Heart left ventricle (tissue), 16 donors: ENCODE data around the gene EXOSC10. TPM values are rescaled to one million over a fixed set of nuclear protein-coding genes. Genes with fewer than 3 reads are reported as not detected.
"Not testable (repeated sequence)": the region's sequence is repeated elsewhere in the genome, so short reads cannot be mapped to it uniquely, and the experiment has no call there.

Experiments
- ATAC-seq, 4 donors: fragments of 200-7000 bp; cut with Tn5 transposase; one replicate each; pipeline ENCODE4 v1.9.1; 2020 to 2022; ENCODE audit warnings: moderate library complexity in 4 of 4, mild to moderate bottlenecking in 3 of 4, moderate number of reproducible peaks in 1 of 4
- DNase-seq, 5 donors: peaks; one replicate each; pipeline ENCODE4 v3.0.0-alpha.2; 2020
- H3K27ac ChIP-seq, 12 donors: fragments of 200-600 bp; sonication (generic) in 4 of 12; one replicate each; pipeline versions ENCODE4 v1.5.0 to v1.8.0; 2016 to 2022; ENCODE audit warnings: mild to moderate bottlenecking in 2 of 12
- H3K27me3 ChIP-seq, 9 donors: fragments of 200-600 bp; sonication (generic) in 2 of 9; one replicate each; pipeline versions ENCODE4 v1.5.1 to v1.8.0; 2016 to 2022; ENCODE audit warnings: mild to moderate bottlenecking in 3 of 9
- H3K36me3 ChIP-seq, 9 donors: fragments of 200-600 bp; sonication (generic) in 2 of 9; one replicate each; pipeline versions ENCODE4 v1.5.0 to v1.8.0; 2018 to 2022; ENCODE audit warnings: mild to moderate bottlenecking in 2 of 9
- H3K4me1 ChIP-seq, 12 donors: fragments of 200-600 bp; sonication (generic) in 4 of 12; one replicate each; pipeline versions ENCODE4 v1.5.0 to v1.8.0; 2016 to 2022; ENCODE audit warnings: mild to moderate bottlenecking in 3 of 12
- H3K4me3 ChIP-seq, 12 donors: fragments of 200-600 bp; sonication (generic) in 4 of 12; one replicate each; pipeline versions ENCODE4 v1.5.0 to v1.8.0; 2017 to 2022; ENCODE audit warnings: mild to moderate bottlenecking in 9 of 12, moderate library complexity in 4 of 12
- H3K9me3 ChIP-seq, 12 donors: fragments of 200-600 bp; sonication (generic) in 4 of 12; one replicate each; pipeline versions ENCODE4 v1.5.0 to v1.8.0; 2016 to 2022; ENCODE audit warnings: mild to moderate bottlenecking in 1 of 12
- POLR2A ChIP-seq, 2 donors: fragments of 450-650 bp; IDR thresholded peaks; one replicate each; pipeline ENCODE4 v1.6.1; 2017; ENCODE audit warnings: antibody characterized with exemption in 2 of 2, mild to moderate bottlenecking in 2 of 2, moderate library complexity in 2 of 2
- WGBS, 4 donors: extraction: QIAGEN DNeasy Blood & Tissue Kit in 2 of 4; methylation state at CpG; one replicate each; pipeline versions ENCODE4 v1.1.5 to v1.1.7; 2013 to 2018; 5-methylcytosine and 5-hydroxymethylcytosine counted together
- intact Hi-C, 10 donors: fragments of 100-400 bp; cut with DNase I; formaldehyde crosslinking; loops; one replicate each; pipeline versions ENCODE4 v1.11.1 to v1.14.2; 2022
- polyA plus RNA-seq, 2 donors: library from polyadenylated mRNA; stranded (reverse); fragments of 200-250 nt; gene quantifications; one replicate each; pipeline ENCODE4 v1.2.3, GENCODE V29; 2013
- total RNA-seq, 9 donors: library from RNA; depleted of rRNA in 2 of 9; stranded (reverse); fragments of >200 nt in 2 of 9; fragmentation: NEBNext Ultra II Directional in 3 of 9; extraction: Animal tissue kit (Norgen Biotek cat#: 25700) in 3 of 9; gene quantifications; one replicate each; pipeline versions ENCODE4 v1.1.0 to v1.2.4, GENCODE V29; 2016 to 2023
- TF ChIP-seq, protein P1 (sequence below), 12 donors: fragments of 200-600 bp; sonication (generic) in 4 of 12; IDR thresholded peaks; one replicate each; pipeline versions ENCODE4 v1.5.0 to v1.8.0; 2018 to 2022; ENCODE audit warnings: antibody characterized with exemption in 12 of 12, mild to moderate bottlenecking in 5 of 12
- donor health status: ischemic (EF 13 %, LVEDD 7.1; RV severe dilation, severe dysfunction).
- donor health status: healthy with polysubstance abuse.
- donor health status: DM: no; HTN: yes; CAD: no.
- donor health status: DM: no; HTN: no; CAD: no.
- donor health status: ischemic (EF 25% LVEDD 6.9; RV normal size, moderate dysfunction).
- donor health status: ischemic (EF 25% LVEDD 5.7; RV mildly dilated, moderate dysfunction).
- donor health status: healthy.
- donor health status: DM: yes; HTN: yes; CAD: no.
- donor health status: ischemic (EF 35%, LVEDD 5.7; RV mildly dilated, moderate dysfunction).
- donor health status: nonischemic (EF 11% LVEDD 7.7; RV severe dilation, severe dysfunction).
- donor health status: DM: yes; HTN: yes; CAD: no.
- donor health status: PGD.
- donor health status: ischemic (EF 29% LVEDD 5.4; RV normal size, mild dysfunction).
- donor health status: nonischemic (EF 23%, LVEDD 6.1; RV moderate dilation, normal function).

The EXOSC10 gene
- total and polyA plus RNA-seq, 11 donors = 16.4 to 34.8 (median 22.5) TPM

DNA sequence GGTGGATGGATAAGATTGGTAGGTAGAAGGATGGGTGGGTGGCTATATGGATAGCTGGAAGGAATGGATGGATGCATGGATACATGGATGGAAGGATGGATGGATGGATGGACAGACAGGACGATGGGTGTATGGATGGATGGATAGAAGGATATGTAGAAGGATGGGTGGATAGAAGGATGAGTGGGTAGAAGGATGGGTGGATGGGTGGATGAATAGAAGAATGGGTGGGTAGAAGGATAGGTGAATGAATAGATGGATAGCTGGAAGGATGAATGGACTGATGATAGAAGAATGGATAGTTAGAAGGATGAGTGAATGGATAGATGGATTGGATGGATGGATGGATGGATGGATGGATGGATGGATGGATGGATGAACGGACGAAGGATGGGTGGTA, 57.6 kb downstream of the EXOSC10 start:
- H3K27me3 ChIP-seq = no peaks in the 10 kb centered on the region
- no peaks in the 10 kb centered on the region for H3K9me3 ChIP-seq
- DNase-seq (no peak), ATAC-seq (no peak)
- 78 to 82% (median 80%) methylated on average over 3 of the region's 3 CpGs for WGBS, 4 donors
- intact Hi-C loops = loop anchor here in 1 of 10 donors (10.0 kb wide), 1 partner anchor 683 kb away; no protein-coding TSS in a partner anchor
- H3K36me3 ChIP-seq = no peaks in the 10 kb centered on the region
- no peak for TF ChIP-seq POLR2A (IDR thresholded peaks at IDR 0.05)
- TF ChIP-seq, protein P1, sequence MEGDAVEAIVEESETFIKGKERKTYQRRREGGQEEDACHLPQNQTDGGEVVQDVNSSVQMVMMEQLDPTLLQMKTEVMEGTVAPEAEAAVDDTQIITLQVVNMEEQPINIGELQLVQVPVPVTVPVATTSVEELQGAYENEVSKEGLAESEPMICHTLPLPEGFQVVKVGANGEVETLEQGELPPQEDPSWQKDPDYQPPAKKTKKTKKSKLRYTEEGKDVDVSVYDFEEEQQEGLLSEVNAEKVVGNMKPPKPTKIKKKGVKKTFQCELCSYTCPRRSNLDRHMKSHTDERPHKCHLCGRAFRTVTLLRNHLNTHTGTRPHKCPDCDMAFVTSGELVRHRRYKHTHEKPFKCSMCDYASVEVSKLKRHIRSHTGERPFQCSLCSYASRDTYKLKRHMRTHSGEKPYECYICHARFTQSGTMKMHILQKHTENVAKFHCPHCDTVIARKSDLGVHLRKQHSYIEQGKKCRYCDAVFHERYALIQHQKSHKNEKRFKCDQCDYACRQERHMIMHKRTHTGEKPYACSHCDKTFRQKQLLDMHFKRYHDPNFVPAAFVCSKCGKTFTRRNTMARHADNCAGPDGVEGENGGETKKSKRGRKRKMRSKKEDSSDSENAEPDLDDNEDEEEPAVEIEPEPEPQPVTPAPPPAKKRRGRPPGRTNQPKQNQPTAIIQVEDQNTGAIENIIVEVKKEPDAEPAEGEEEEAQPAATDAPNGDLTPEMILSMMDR (IDR thresholded peaks at IDR 0.05) = no peak
- no peak overlapping the region for H3K27ac ChIP-seq
- peaks cover 0 to 9% (median 6%) of the 10 kb centered on the region in 12 donors for H3K4me1 ChIP-seq
- no peak overlapping the region for H3K4me3 ChIP-seq

DNA sequence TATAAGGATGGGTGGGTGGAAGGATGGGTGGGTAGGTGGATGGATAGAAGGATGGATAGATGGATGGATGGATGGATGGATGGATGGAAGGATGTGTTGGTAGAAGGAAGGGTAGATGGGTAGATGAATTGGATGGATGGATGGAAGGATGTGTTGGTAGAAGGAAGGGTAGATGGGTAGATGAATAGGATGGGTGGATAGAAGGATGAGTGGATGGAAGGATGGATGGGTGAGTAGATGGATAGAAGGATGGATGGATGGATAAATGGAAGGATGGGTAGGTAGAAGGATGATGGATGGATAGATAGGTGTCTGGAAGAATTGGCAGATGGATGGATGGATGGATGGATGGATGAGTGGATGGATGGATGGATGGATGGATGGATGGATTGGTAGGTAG, 58.6 kb downstream of the EXOSC10 start:
- no peak for DNase-seq
- intact Hi-C loops = loop anchor here in 3 of 10 donors (2.0 to 10.0 kb wide), 3 partner anchors 596 to 684 kb away; no protein-coding TSS in a partner anchor
- ATAC-seq = no peak

DNA sequence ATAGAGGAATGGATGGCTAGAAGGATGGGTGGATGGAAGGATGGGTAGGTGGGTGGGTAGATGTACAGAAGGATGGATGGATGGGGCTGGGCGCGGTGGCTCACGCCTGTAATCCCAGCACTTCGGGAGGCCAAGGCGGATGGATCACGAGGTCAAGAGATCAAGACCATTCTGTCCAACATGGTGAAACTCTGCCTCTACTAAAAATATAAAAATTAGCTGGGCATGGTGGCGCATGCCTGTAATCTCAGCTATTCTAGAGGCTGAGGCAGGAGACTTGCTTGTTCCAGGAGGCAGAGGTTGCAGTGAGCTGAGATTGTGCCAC, 59.6 kb downstream of the EXOSC10 start:
- not testable (repeated sequence) for H3K4me1 ChIP-seq, ATAC-seq, H3K4me3 ChIP-seq, H3K36me3 ChIP-seq, H3K9me3 ChIP-seq, DNase-seq, H3K27me3 ChIP-seq, H3K27ac ChIP-seq
- 87 to 92% (median 91%) methylated on average over 7 of the region's 7 CpGs for WGBS, 4 donors
- intact Hi-C loops = loop anchor here in 3 of 10 donors (2.0 to 10.0 kb wide), 3 partner anchors 597 to 685 kb away; no protein-coding TSS in a partner anchor

More for the DNA sequence above, 58.6 kb downstream of the EXOSC10 start:
- no peak overlapping the region for H3K27ac ChIP-seq
- H3K27me3 ChIP-seq = no peaks in the 10 kb centered on the region
- H3K9me3 ChIP-seq = no peaks in the 10 kb centered on the region
- H3K4me1 ChIP-seq = peaks cover 0 to 9% (median 6%) of the 10 kb centered on the region in 12 donors
- no peak overlapping the region for H3K4me3 ChIP-seq
- no peaks in the 10 kb centered on the region for H3K36me3 ChIP-seq
- TF ChIP-seq, protein P1 (IDR thresholded peaks at IDR 0.05) = no peak
- TF ChIP-seq POLR2A (IDR thresholded peaks at IDR 0.05) = no peak

DNA sequence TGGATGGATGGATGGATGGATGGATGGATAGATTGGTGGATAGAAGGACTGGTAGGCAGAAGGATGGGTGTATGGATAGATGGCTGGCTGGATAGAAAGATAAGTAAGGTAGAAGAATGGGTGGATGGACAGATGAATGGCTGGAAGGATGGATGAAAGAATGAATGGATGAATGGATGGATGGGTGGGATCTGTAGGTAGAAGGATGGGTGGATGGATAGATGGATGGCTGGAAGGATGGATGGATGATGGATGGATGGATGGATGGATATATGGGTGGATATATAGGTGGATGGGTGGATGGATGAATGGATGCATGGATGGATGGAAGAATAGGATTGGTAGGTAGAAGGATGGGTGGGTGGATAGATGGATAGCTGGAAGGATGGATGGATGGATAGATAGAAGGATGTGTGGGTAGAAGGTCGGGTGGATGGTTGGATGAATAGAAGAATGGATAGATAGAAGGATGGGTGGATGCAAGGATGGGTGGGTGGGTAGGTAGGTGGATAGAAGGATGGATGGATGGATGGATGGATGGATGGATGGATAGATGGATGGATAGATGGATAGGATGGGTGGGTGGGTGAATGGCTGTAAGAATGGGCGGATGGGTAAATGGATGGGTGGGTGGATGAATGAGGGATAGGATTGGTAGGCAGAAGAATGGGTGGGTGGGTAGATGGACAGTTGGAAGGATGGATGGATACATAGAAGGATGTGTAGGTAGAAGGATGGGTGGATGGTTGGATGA, 60.1 kb downstream of the EXOSC10 start:
- intact Hi-C loops = loop anchor here in 9 of 10 donors (2.0 to 10.0 kb wide), 9 partner anchors 195 to 685 kb away; no protein-coding TSS in a partner anchor

More for the DNA sequence above, 60.1 kb downstream of the EXOSC10 start:
- no peak for ATAC-seq
- 66 to 71% (median 68%) methylated on average over 2 of the region's 2 CpGs for WGBS, 4 donors
- DNase-seq = no peak
- peaks cover 0 to 9% (median 6%) of the 10 kb centered on the region in 12 donors for H3K4me1 ChIP-seq
- H3K9me3 ChIP-seq = no peaks in the 10 kb centered on the region
- TF ChIP-seq, protein P1 (IDR thresholded peaks at IDR 0.05) = no peak
- no peak for TF ChIP-seq POLR2A (IDR thresholded peaks at IDR 0.05)
- H3K4me3 ChIP-seq = no peak overlapping the region
- H3K27me3 ChIP-seq = no peaks in the 10 kb centered on the region
- H3K36me3 ChIP-seq = no peaks in the 10 kb centered on the region
- H3K27ac ChIP-seq = no peak overlapping the region
